GM23338 (cell line): Measurements from ENCODE around the gene BPIFB6. TPM values are rescaled to one million over a fixed set of nuclear protein-coding genes. Genes with fewer than 3 reads are reported as not detected.

Source experiments
- ATAC-seq: fragments of 200-7000 bp; cut with Tn5 transposase; 3 replicates; pipeline ENCODE4 v1.9.1; 2020
- DNase-seq: peaks from one replicate; pipeline ENCODE4 v3.0.0-alpha.2; 2015; ENCODE audit warnings: low spot score
- H2AFZ ChIP-seq: fragments of 200-600 bp; sonication (generic); 2 replicates; pipeline ENCODE4 v1.8.0; 2016; ENCODE audit warnings: antibody characterized with exemption, mild to moderate bottlenecking, moderate library complexity
- H3F3A ChIP-seq: fragments of 200-600 bp; sonication (generic); replicated peaks from 2 replicates; pipeline ENCODE4 v1.8.0; 2017; ENCODE audit warnings: antibody characterized with exemption, mixed run types, low read depth
- H3K27ac ChIP-seq: fragments of 200-600 bp; sonication (generic); 2 replicates; pipeline ENCODE4 v1.6.1; 2016; ENCODE audit warnings: low read depth
- H3K27me3 ChIP-seq: fragments of 200-600 bp; sonication (generic); 2 replicates; pipeline ENCODE4 v1.8.0; 2016; ENCODE audit warnings: mild to moderate bottlenecking, mixed run types, moderate library complexity; ENCODE audit not compliant: insufficient read depth
- H3K36me3 ChIP-seq: fragments of 200-600 bp; sonication (generic); 2 replicates; pipeline ENCODE4 v1.8.0; 2016; ENCODE audit warnings: mild to moderate bottlenecking; ENCODE audit not compliant: insufficient read depth
- H3K4me1 ChIP-seq: fragments of 200-600 bp; sonication (generic); 2 replicates; pipeline ENCODE4 v1.8.0; 2016; ENCODE audit warnings: mild to moderate bottlenecking, moderate library complexity; ENCODE audit not compliant: insufficient read depth
- H3K4me2 ChIP-seq: fragments of 200-600 bp; sonication (generic); 2 replicates; pipeline ENCODE4 v1.7.1; 2017; ENCODE audit warnings: mixed run types
- H3K4me3 ChIP-seq: fragments of 200-600 bp; sonication (generic); 2 replicates; pipeline ENCODE4 v1.6.1; 2016; ENCODE audit warnings: mixed run types
- H3K79me2 ChIP-seq: fragments of 200-600 bp; sonication (generic); replicated peaks from 2 replicates; pipeline ENCODE4 v1.8.0; 2017; ENCODE audit warnings: mild to moderate bottlenecking; ENCODE audit not compliant: insufficient read depth
- H3K9me2 ChIP-seq: fragments of 200-600 bp; sonication (generic); 2 replicates; pipeline ENCODE4 v1.8.0; 2017; ENCODE audit not compliant: insufficient read depth
- H4K20me1 ChIP-seq: fragments of 200-600 bp; sonication (generic); replicated peaks from 2 replicates; pipeline ENCODE4 v1.8.0; 2017; ENCODE audit warnings: mild to moderate bottlenecking; ENCODE audit not compliant: insufficient read depth
- H3K27ac Mint-ChIP-seq: 2 replicates; pipeline ENCODE4 v1.8.0; 2020; ENCODE audit warnings: inconsistent platforms, mild to moderate bottlenecking, moderate library complexity, mixed read lengths
- H3K27me3 Mint-ChIP-seq: 3 replicates; pipeline ENCODE4 v1.8.0; 2022; ENCODE audit warnings: low read depth, mild to moderate bottlenecking, moderate library complexity, mixed read lengths, inconsistent platforms; ENCODE audit not compliant: insufficient read depth, poor library complexity
- H3K36me3 Mint-ChIP-seq: 3 replicates; pipeline ENCODE4 v1.8.0; 2021; ENCODE audit warnings: low read depth, mild to moderate bottlenecking, inconsistent platforms, moderate library complexity, mixed read lengths
- H3K4me1 Mint-ChIP-seq: 3 replicates; pipeline ENCODE4 v1.8.0; 2020; ENCODE audit warnings: mild to moderate bottlenecking, inconsistent platforms, mixed read lengths
- H3K4me3 Mint-ChIP-seq: 3 replicates; pipeline ENCODE4 v1.8.0; 2021; ENCODE audit warnings: moderate library complexity, mild to moderate bottlenecking, inconsistent platforms, mixed read lengths
- H3K9me3 Mint-ChIP-seq: 3 replicates; pipeline ENCODE4 v1.8.0; 2020; ENCODE audit warnings: moderate library complexity, mild to moderate bottlenecking, inconsistent platforms, mixed read lengths
- CREB1 ChIP-seq: fragments of 250-450 bp; sonication (Bioruptor Pico); IDR thresholded peaks from 2 replicates; pipeline ENCODE4 v1.5.0; 2020; ENCODE audit warnings: low read depth, mild to moderate bottlenecking, moderate library complexity
- EZH2 ChIP-seq: fragments of 200-600 bp; sonication (generic); IDR thresholded peaks from one replicate; pipeline ENCODE4 v1.8.0; 2017; ENCODE audit warnings: antibody characterized with exemption, mild to moderate bottlenecking, low read depth; ENCODE audit not compliant: unreplicated experiment
- JUNB ChIP-seq: IDR thresholded peaks from one replicate; pipeline ENCODE4 v1.6.1; 2016; ENCODE audit warnings: antibody characterized with exemption; ENCODE audit not compliant: unreplicated experiment
- POLR2AphosphoS5 ChIP-seq: IDR thresholded peaks from 2 replicates; pipeline ENCODE4 v1.6.1; 2016; ENCODE audit warnings: antibody characterized with exemption, low read depth
- ZNF331 ChIP-seq: fragments of 250-450 bp; sonication (Bioruptor Pico); IDR thresholded peaks from 2 replicates; pipeline ENCODE4 v1.5.0; 2020; ENCODE audit warnings: low read depth, mild to moderate bottlenecking, moderate library complexity
- polyA plus RNA-seq: library from polyadenylated mRNA; unstranded; fragments of >200 nt; fragmentation: Nextera tagmentation; extraction: Ambion mirVana; gene quantifications from 2 replicates; pipeline ENCODE4 v1.2.1, GENCODE V29; 2016
- total RNA-seq: library from RNA; depleted of rRNA; stranded (reverse); fragments of >200 nt; shearing (Covaris generic); gene quantifications from 2 replicates; pipeline ENCODE4 v1.2.3, GENCODE V29; 2014
- TF ChIP-seq, protein P1 (sequence below): fragments of 250-450 bp; sonication (Bioruptor Pico); IDR thresholded peaks from 2 replicates; pipeline ENCODE4 v1.5.0; 2020; ENCODE audit warnings: mild to moderate bottlenecking, moderate library complexity
- TF ChIP-seq, protein P2 (sequence below): IDR thresholded peaks from one replicate; pipeline ENCODE4 v1.6.1; 2018; ENCODE audit warnings: antibody characterized with exemption; ENCODE audit not compliant: unreplicated experiment
- TF ChIP-seq, protein P3 (sequence below): IDR thresholded peaks from 2 replicates; pipeline ENCODE4 v1.6.1; 2016; ENCODE audit warnings: antibody characterized with exemption
- TF ChIP-seq, protein P4 (sequence below), 2 experiments: fragments of 200-600 bp in 1 of 2; sonication (generic) in 1 of 2; conservative IDR thresholded peaks; 2 replicates each; pipeline versions ENCODE4 v1.5.1 to v1.6.1; 2016 to 2017; ENCODE audit warnings: antibody characterized with exemption in 2 of 2, low read depth in 2 of 2, mild to moderate bottlenecking in 2 of 2, moderate library complexity in 1 of 2

The BPIFB6 gene
- total and polyA plus RNA-seq, 2 experiments from 2014 or later = not detected

DNA sequence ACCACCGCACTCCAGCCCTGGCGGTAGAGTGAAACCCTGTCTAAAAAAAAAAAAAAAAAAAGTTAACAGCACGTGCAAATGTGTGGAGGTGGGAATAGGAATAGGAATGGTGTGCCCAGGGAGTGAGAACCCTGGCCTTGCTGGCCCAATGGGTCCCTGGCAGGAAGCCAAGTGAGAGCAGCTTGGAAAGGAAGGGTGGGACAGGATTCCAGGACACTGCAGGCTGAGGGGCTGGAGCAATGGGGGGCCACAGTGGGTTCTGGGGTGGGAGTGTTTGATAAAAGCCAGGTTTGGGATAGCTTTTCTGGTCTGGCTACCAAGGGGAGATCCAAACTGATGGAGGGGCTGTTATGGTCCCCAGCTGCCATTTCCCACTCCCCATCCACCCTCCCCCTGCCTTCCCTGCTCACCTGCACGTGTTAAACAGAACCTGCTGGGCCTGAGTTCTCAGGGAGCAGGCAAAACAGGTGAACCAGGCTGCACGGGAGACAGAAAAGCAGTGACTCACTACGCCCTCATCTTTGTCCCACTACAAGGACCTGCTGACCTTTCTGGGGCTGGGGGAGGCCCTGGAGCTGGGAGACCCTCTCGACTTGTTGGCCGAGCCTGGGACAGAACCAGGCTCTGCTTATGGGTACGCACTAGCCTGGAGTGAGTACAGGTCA lies 30.5 kb upstream of the BPIFB6 start:
- Mint-ChIP-seq H3K36me3 (peaks cover 3% of the 10 kb centered on the region; the same call in 1 of the 3 replicates), H3K4me3 (no peak overlapping the region), H3K9me3 (peaks cover 4% of the 10 kb centered on the region; the same call in 2 of the 3 replicates), H3K4me1 (no peaks in the 10 kb centered on the region), H3K27ac (no peak overlapping the region), H3K27me3 (peaks cover 14% of the 10 kb centered on the region)
- H2AFZ ChIP-seq = no peak overlapping the region
- H3K27me3 ChIP-seq = no peaks in the 10 kb centered on the region
- no peaks in the 10 kb centered on the region; the same call in 1 of the 2 replicates for H3K9me2 ChIP-seq
- no peak overlapping the region for H3K4me3 ChIP-seq
- DNase-seq = no peak
- no peaks in the 10 kb centered on the region for H3F3A ChIP-seq
- no peaks in the 10 kb centered on the region for H3K36me3 ChIP-seq
- H3K4me2 ChIP-seq = no peak overlapping the region
- ATAC-seq = no peak
- H3K79me2 ChIP-seq = no peaks in the 10 kb centered on the region
- TF ChIP-seq JUNB = no peak
- TF ChIP-seq, protein P1, sequence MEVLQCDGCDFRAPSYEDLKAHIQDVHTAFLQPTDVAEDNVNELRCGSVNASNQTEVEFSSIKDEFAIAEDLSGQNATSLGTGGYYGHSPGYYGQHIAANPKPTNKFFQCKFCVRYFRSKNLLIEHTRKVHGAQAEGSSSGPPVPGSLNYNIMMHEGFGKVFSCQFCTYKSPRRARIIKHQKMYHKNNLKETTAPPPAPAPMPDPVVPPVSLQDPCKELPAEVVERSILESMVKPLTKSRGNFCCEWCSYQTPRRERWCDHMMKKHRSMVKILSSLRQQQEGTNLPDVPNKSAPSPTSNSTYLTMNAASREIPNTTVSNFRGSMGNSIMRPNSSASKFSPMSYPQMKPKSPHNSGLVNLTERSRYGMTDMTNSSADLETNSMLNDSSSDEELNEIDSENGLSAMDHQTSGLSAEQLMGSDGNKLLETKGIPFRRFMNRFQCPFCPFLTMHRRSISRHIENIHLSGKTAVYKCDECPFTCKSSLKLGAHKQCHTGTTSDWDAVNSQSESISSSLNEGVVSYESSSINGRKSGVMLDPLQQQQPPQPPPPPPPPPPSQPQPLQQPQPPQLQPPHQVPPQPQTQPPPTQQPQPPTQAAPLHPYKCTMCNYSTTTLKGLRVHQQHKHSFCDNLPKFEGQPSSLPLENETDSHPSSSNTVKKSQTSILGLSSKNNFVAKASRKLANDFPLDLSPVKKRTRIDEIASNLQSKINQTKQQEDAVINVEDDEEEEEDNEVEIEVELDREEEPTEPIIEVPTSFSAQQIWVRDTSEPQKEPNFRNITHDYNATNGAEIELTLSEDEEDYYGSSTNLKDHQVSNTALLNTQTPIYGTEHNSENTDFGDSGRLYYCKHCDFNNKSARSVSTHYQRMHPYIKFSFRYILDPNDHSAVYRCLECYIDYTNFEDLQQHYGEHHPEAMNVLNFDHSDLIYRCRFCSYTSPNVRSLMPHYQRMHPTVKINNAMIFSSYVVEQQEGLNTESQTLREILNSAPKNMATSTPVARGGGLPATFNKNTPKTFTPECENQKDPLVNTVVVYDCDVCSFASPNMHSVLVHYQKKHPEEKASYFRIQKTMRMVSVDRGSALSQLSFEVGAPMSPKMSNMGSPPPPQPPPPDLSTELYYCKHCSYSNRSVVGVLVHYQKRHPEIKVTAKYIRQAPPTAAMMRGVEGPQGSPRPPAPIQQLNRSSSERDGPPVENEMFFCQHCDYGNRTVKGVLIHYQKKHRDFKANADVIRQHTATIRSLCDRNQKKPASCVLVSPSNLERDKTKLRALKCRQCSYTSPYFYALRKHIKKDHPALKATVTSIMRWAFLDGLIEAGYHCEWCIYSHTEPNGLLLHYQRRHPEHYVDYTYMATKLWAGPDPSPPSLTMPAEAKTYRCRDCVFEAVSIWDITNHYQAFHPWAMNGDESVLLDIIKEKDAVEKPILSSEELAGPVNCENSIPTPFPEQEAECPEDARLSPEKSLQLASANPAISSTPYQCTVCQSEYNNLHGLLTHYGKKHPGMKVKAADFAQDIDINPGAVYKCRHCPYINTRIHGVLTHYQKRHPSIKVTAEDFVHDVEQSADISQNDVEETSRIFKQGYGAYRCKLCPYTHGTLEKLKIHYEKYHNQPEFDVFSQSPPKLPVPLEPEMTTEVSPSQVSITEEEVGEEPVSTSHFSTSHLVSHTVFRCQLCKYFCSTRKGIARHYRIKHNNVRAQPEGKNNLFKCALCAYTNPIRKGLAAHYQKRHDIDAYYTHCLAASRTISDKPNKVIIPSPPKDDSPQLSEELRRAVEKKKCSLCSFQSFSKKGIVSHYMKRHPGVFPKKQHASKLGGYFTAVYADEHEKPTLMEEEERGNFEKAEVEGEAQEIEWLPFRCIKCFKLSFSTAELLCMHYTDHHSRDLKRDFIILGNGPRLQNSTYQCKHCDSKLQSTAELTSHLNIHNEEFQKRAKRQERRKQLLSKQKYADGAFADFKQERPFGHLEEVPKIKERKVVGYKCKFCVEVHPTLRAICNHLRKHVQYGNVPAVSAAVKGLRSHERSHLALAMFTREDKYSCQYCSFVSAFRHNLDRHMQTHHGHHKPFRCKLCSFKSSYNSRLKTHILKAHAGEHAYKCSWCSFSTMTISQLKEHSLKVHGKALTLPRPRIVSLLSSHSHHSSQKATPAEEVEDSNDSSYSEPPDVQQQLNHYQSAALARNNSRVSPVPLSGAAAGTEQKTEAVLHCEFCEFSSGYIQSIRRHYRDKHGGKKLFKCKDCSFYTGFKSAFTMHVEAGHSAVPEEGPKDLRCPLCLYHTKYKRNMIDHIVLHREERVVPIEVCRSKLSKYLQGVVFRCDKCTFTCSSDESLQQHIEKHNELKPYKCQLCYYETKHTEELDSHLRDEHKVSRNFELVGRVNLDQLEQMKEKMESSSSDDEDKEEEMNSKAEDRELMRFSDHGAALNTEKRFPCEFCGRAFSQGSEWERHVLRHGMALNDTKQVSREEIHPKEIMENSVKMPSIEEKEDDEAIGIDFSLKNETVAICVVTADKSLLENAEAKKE (CRISPR knock-in tag) = no peak
- TF ChIP-seq ZNF331 (CRISPR knock-in tag) = no peak
- no peak for TF ChIP-seq POLR2AphosphoS5
- no peak for TF ChIP-seq EZH2
- no peak for TF ChIP-seq CREB1
- TF ChIP-seq, protein P2, sequence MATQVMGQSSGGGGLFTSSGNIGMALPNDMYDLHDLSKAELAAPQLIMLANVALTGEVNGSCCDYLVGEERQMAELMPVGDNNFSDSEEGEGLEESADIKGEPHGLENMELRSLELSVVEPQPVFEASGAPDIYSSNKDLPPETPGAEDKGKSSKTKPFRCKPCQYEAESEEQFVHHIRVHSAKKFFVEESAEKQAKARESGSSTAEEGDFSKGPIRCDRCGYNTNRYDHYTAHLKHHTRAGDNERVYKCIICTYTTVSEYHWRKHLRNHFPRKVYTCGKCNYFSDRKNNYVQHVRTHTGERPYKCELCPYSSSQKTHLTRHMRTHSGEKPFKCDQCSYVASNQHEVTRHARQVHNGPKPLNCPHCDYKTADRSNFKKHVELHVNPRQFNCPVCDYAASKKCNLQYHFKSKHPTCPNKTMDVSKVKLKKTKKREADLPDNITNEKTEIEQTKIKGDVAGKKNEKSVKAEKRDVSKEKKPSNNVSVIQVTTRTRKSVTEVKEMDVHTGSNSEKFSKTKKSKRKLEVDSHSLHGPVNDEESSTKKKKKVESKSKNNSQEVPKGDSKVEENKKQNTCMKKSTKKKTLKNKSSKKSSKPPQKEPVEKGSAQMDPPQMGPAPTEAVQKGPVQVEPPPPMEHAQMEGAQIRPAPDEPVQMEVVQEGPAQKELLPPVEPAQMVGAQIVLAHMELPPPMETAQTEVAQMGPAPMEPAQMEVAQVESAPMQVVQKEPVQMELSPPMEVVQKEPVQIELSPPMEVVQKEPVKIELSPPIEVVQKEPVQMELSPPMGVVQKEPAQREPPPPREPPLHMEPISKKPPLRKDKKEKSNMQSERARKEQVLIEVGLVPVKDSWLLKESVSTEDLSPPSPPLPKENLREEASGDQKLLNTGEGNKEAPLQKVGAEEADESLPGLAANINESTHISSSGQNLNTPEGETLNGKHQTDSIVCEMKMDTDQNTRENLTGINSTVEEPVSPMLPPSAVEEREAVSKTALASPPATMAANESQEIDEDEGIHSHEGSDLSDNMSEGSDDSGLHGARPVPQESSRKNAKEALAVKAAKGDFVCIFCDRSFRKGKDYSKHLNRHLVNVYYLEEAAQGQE = no peak
- TF ChIP-seq, protein P3, sequence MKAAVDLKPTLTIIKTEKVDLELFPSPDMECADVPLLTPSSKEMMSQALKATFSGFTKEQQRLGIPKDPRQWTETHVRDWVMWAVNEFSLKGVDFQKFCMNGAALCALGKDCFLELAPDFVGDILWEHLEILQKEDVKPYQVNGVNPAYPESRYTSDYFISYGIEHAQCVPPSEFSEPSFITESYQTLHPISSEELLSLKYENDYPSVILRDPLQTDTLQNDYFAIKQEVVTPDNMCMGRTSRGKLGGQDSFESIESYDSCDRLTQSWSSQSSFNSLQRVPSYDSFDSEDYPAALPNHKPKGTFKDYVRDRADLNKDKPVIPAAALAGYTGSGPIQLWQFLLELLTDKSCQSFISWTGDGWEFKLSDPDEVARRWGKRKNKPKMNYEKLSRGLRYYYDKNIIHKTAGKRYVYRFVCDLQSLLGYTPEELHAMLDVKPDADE = no peak
- TF ChIP-seq, protein P4, sequence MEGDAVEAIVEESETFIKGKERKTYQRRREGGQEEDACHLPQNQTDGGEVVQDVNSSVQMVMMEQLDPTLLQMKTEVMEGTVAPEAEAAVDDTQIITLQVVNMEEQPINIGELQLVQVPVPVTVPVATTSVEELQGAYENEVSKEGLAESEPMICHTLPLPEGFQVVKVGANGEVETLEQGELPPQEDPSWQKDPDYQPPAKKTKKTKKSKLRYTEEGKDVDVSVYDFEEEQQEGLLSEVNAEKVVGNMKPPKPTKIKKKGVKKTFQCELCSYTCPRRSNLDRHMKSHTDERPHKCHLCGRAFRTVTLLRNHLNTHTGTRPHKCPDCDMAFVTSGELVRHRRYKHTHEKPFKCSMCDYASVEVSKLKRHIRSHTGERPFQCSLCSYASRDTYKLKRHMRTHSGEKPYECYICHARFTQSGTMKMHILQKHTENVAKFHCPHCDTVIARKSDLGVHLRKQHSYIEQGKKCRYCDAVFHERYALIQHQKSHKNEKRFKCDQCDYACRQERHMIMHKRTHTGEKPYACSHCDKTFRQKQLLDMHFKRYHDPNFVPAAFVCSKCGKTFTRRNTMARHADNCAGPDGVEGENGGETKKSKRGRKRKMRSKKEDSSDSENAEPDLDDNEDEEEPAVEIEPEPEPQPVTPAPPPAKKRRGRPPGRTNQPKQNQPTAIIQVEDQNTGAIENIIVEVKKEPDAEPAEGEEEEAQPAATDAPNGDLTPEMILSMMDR (conservative IDR thresholded peaks at IDR 0.05; ENCODE audit: low read depth in 2 of 2) = no peak
- H3K27ac ChIP-seq = no peak overlapping the region
- H4K20me1 ChIP-seq = no peaks in the 10 kb centered on the region
- H3K4me1 ChIP-seq = no peaks in the 10 kb centered on the region
